DND-41 (cell line): ENCODE measurements around the gene ITPR1.
"Not testable (repeated sequence)": the region's sequence is repeated elsewhere in the genome, so short reads cannot be mapped to it uniquely, and the experiment has no call there.

Experiments used
- ATAC-seq: fragments of 200-7000 bp; cut with Tn5 transposase; 3 replicates; pipeline ENCODE4 v1.9.1; 2021; ENCODE audit warnings: low read depth; ENCODE audit not compliant: insufficient read depth
- DNase-seq: peaks from one replicate; pipeline ENCODE4 v3.0.0-alpha.2; 2020
- H2AFZ ChIP-seq: 2 replicates; pipeline ENCODE4 v1.6.0; 2012; ENCODE audit warnings: low read depth, low read length
- H3K27ac ChIP-seq: 2 replicates; pipeline ENCODE4 v1.5.1; 2012; ENCODE audit warnings: low read length, inconsistent platforms
- H3K27me3 ChIP-seq: fragments of 200-600 bp; sonication (generic); 2 replicates; pipeline ENCODE4 v1.6.0; 2012; ENCODE audit warnings: low read length, mild to moderate bottlenecking, inconsistent platforms; ENCODE audit not compliant: insufficient read depth, poor library complexity
- H3K36me3 ChIP-seq: 2 replicates; pipeline ENCODE4 v1.5.1; 2012; ENCODE audit warnings: low read length, inconsistent platforms; ENCODE audit not compliant: insufficient read depth
- H3K4me1 ChIP-seq: 2 replicates; pipeline ENCODE4 v1.5.1; 2012; ENCODE audit warnings: mild to moderate bottlenecking, low read length; ENCODE audit not compliant: insufficient read depth
- H3K4me2 ChIP-seq: 2 replicates; pipeline ENCODE4 v1.6.0; 2012; ENCODE audit warnings: mild to moderate bottlenecking, moderate library complexity, low read length, inconsistent platforms; ENCODE audit not compliant: insufficient read depth
- H3K4me3 ChIP-seq, 2 experiments: fragments of 200-600 bp in 1 of 2; shearing (Covaris generic) in 1 of 2; 2 replicates each; pipeline ENCODE4 v1.5.1; 2012 to 2016; ENCODE audit warnings: inconsistent platforms in 2 of 2, low read length in 2 of 2, mild to moderate bottlenecking in 2 of 2, low read depth in 1 of 2, moderate library complexity in 1 of 2
- H3K79me2 ChIP-seq: 2 replicates; pipeline ENCODE4 v1.6.0; 2012; ENCODE audit warnings: low read length, inconsistent platforms; ENCODE audit not compliant: insufficient read depth
- H3K9ac ChIP-seq: 2 replicates; pipeline ENCODE4 v1.6.0; 2012; ENCODE audit warnings: low read depth, mild to moderate bottlenecking, inconsistent platforms, low read length, moderate library complexity
- H3K9me3 ChIP-seq: 2 replicates; pipeline ENCODE4 v1.5.1; 2012; ENCODE audit warnings: low read length, moderate library complexity, mild to moderate bottlenecking, inconsistent platforms; ENCODE audit not compliant: insufficient read depth, severe bottlenecking
- H4K20me1 ChIP-seq: 2 replicates; pipeline ENCODE4 v1.6.0; 2012; ENCODE audit warnings: low read length; ENCODE audit not compliant: insufficient read depth
- EZH2 ChIP-seq: IDR thresholded peaks from 3 replicates; pipeline ENCODE4 v1.6.1; 2012; ENCODE audit warnings: borderline replicate concordance, low read depth, mild to moderate bottlenecking, moderate library complexity, low read length, inconsistent platforms; ENCODE audit not compliant: severe bottlenecking
- TF ChIP-seq, protein P1 (sequence below): IDR thresholded peaks from 2 replicates; pipeline ENCODE4 v1.5.1; 2012; ENCODE audit warnings: borderline replicate concordance, low read length, moderate library complexity, mild to moderate bottlenecking; ENCODE audit not compliant: poor library complexity, severe bottlenecking; ENCODE audit errors: extremely low read depth

Gene ITPR1

DNA sequence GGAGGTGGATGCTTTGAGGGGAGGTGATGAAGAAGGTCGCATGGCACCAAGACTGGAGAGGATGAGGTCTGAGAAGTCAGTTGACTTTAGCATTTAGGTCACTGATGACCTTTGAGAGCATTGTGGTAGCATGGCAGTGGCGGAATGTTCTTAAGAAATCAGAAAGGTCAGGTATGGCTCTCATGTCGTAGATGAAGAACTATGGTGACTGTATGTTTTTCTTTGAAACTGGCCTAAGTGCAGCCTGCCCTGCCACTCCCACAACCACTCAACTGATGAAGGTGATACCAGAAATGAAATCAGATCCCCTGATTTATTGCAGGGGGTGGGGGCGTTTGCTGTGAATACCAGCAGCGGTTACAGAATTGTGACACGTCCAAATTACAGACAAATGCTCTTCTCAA lies 102.6 kb downstream of the ITPR1 start:
- ATAC-seq (no peak), DNase-seq (no peak)
- Histone ChIP-seq H3K27ac (no peak overlapping the region), H4K20me1 (no peaks in the 10 kb centered on the region), H3K4me1 (no peaks in the 10 kb centered on the region), H3K9me3 (peaks cover 2% of the 10 kb centered on the region), H3K36me3 (no peaks in the 10 kb centered on the region), H3K4me2 (no peak overlapping the region), H3K9ac (no peak overlapping the region), H2AFZ (no peak overlapping the region), H3K79me2 (no peaks in the 10 kb centered on the region), H3K4me3 (no peak overlapping the region), H3K27me3 (no peaks in the 10 kb centered on the region)
- no peak for TF ChIP-seq EZH2
- TF ChIP-seq, protein P1, sequence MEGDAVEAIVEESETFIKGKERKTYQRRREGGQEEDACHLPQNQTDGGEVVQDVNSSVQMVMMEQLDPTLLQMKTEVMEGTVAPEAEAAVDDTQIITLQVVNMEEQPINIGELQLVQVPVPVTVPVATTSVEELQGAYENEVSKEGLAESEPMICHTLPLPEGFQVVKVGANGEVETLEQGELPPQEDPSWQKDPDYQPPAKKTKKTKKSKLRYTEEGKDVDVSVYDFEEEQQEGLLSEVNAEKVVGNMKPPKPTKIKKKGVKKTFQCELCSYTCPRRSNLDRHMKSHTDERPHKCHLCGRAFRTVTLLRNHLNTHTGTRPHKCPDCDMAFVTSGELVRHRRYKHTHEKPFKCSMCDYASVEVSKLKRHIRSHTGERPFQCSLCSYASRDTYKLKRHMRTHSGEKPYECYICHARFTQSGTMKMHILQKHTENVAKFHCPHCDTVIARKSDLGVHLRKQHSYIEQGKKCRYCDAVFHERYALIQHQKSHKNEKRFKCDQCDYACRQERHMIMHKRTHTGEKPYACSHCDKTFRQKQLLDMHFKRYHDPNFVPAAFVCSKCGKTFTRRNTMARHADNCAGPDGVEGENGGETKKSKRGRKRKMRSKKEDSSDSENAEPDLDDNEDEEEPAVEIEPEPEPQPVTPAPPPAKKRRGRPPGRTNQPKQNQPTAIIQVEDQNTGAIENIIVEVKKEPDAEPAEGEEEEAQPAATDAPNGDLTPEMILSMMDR, result no peak

DNA sequence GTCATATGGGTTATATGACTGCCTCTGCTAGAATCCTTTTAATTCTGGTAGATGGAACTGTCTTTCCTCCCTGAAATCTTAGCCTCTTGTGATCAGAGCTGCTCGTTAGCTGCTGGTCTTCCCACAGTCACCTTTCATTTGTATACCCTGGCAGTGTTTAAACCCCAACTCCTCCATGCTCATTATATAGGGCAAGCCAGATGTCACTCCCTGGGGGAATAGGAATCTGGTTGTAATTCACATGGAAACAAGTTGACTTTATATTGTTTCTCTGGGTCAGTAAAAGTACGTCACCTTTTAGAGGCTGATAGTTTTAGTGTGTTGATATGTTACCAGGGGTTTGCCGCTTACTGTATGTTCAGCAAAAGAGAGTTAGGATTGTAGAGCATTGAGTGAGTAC lies 103.5 kb downstream of the ITPR1 start:
- H3K36me3 ChIP-seq, result no peaks in the 10 kb centered on the region
- ATAC-seq, result no peak
- no peaks in the 10 kb centered on the region for H3K79me2 ChIP-seq
- H3K27ac ChIP-seq, result no peak overlapping the region
- H4K20me1 ChIP-seq, result no peaks in the 10 kb centered on the region
- no peak overlapping the region for H3K9ac ChIP-seq
- no peak overlapping the region for H3K4me3 ChIP-seq
- TF ChIP-seq, protein P1, result no peak
- TF ChIP-seq EZH2, result no peak
- no peak overlapping the region for H3K4me2 ChIP-seq
- no peaks in the 10 kb centered on the region for H3K4me1 ChIP-seq
- H2AFZ ChIP-seq, result no peak overlapping the region
- peaks cover 2% of the 10 kb centered on the region for H3K9me3 ChIP-seq
- DNase-seq, result no peak
- no peaks in the 10 kb centered on the region for H3K27me3 ChIP-seq

DNA sequence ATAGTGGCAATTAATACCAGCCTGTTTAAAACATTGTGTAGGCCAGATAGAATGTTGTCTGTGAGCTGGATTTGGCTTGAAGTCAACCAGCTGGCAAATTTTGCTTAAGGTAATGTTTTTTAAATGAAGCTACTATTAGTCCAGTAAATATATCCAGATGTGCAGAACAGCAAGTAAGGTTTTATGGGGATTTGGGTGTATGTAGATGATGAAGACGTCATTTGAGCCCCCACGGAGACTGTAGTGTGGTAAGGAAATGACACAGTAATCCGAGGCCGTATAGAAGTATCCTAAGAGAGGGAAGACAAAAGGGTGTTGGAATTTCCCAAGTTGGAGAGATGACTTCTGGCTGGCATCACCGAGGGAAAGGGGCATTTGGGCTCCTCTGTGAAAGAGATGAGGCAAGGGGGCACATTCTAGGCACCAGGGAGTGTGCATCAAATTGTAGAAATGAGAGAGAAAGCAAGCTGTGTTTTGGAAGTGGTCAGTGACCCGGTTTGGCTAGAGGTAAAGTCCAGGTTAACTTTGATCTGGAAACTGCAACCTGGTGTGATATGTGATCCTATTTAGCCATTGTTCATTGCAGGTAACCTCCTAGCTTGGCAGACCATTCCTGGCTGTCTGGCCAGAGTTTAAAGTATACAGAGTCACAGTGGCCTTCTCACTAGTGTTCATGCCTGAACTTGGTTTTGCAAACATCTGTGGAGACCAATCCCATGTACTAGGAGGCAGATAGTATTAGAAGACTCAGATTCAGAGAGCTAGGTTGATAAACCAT lies 104.2 kb downstream of the ITPR1 start:
- H3K4me3 ChIP-seq, result no peak overlapping the region
- no peak for TF ChIP-seq EZH2
- TF ChIP-seq, protein P1, result no peak
- no peak for DNase-seq
- no peaks in the 10 kb centered on the region for H3K36me3 ChIP-seq
- H4K20me1 ChIP-seq, result no peaks in the 10 kb centered on the region
- H3K79me2 ChIP-seq, result no peaks in the 10 kb centered on the region
- H3K27me3 ChIP-seq, result no peaks in the 10 kb centered on the region
- H3K4me2 ChIP-seq, result no peak overlapping the region
- no peak overlapping the region for H2AFZ ChIP-seq
- H3K27ac ChIP-seq, result no peak overlapping the region
- peaks cover 2% of the 10 kb centered on the region for H3K9me3 ChIP-seq
- no peaks in the 10 kb centered on the region for H3K4me1 ChIP-seq
- no peak for ATAC-seq
- H3K9ac ChIP-seq, result no peak overlapping the region

DNA sequence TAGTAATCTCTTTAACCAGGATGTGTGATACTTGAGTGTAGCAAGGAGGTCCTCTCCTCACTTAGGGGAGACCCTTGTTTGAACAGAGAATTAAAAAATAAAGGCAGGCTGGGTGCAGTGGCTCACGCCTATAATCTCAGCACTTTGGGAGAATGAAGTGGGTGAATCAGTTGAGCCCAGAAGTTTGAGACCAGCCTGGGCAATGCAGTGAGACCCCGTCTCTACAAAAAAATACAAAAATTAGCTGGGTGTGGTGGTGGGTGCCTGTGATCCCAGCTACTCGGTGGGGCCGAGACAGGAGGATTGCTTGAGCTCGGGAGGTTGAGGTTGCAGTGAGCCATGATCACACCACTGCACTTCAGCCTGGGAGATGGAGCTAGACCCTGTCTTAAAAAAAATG lies 105.1 kb downstream of the ITPR1 start:
- not testable (repeated sequence) for H3K79me2 ChIP-seq, H3K27me3 ChIP-seq, H3K4me2 ChIP-seq, H3K27ac ChIP-seq, H3K9ac ChIP-seq, ATAC-seq, H2AFZ ChIP-seq, H4K20me1 ChIP-seq, H3K4me3 ChIP-seq, H3K4me1 ChIP-seq, DNase-seq, H3K36me3 ChIP-seq, H3K9me3 ChIP-seq
